GM12891 (cell line): ENCODE results near the gene MGA.
A peak's percentile ranks its signal among the peaks of the same experiment; 100 is the strongest.

ENCODE experiments used
- DNase-seq: peaks from one replicate; pipeline ENCODE4 v3.0.0; 2011; ENCODE audit warnings: low spot score; ENCODE audit not compliant: insufficient read length
- FAIRE-seq: peaks from 2 replicates; lab custom pipeline; 2011; peaks lifted over from hg19 to GRCh38; lab: Jason Lieb, UNC
- PAX5 ChIP-seq: IDR thresholded peaks from 2 replicates; pipeline ENCODE4 v1.6.1; 2011; ENCODE audit warnings: low read length, moderate library complexity, mild to moderate bottlenecking; ENCODE audit not compliant: insufficient read depth, severe bottlenecking
- POLR2A ChIP-seq: IDR thresholded peaks from 2 replicates; pipeline ENCODE4 v1.6.1; 2011; ENCODE audit warnings: low read depth, low read length, control low read depth
- POLR2AphosphoS5 ChIP-seq: IDR thresholded peaks from 2 replicates; pipeline ENCODE4 v1.6.1; 2011; ENCODE audit warnings: low read depth, low read length, control low read depth
- POU2F2 ChIP-seq: IDR thresholded peaks from 2 replicates; pipeline ENCODE4 v1.6.1; 2011; ENCODE audit warnings: low read depth, mild to moderate bottlenecking, control low read depth, low read length, moderate library complexity
- SPI1 ChIP-seq: IDR thresholded peaks from 2 replicates; pipeline ENCODE4 v1.6.1; 2011; ENCODE audit warnings: low read depth, low read length, control low read depth
- TAF1 ChIP-seq: IDR thresholded peaks from 2 replicates; pipeline ENCODE4 v1.6.1; 2011; ENCODE audit warnings: low read depth, low read length, control low read depth

The MGA gene

GRCh38 chr15:41746802-41747201 is 86.6 kb downstream of the MGA start:
- DNase-seq = no peak
- TF ChIP-seq PAX5 = no peak
- TF ChIP-seq POU2F2 = no peak
- no peak for TF ChIP-seq TAF1
- TF ChIP-seq POLR2A = no peak
- TF ChIP-seq POLR2AphosphoS5 = no peak
- no peak for TF ChIP-seq SPI1
- FAIRE-seq = no peak

GRCh38 chr15:41756198-41756597 is 96.0 kb downstream of the MGA start:
- no peak for FAIRE-seq
- TF ChIP-seq SPI1 = no peak
- TF ChIP-seq POLR2AphosphoS5 = no peak
- no peak for TF ChIP-seq PAX5
- no peak for TF ChIP-seq TAF1
- TF ChIP-seq POLR2A = no peak
- TF ChIP-seq POU2F2 = no peak
- no peak for DNase-seq

- no peak for TF ChIP-seq TAF1
- TF ChIP-seq POU2F2 = 0 out of 2 replicates have a peak, but pooled peaks have one; percentile 22
- FAIRE-seq = peak; percentile 75
- peak; percentile 40 for DNase-seq
Measured at GRCh38 chr15:41772720-41773331, 112.6 kb downstream of the MGA start.

- no peak for TF ChIP-seq POLR2A
- TF ChIP-seq SPI1 = no peak
- TF ChIP-seq PAX5 = no peak
- TF ChIP-seq POU2F2 = no peak
- TF ChIP-seq TAF1 = no peak
- no peak for TF ChIP-seq POLR2AphosphoS5
- FAIRE-seq = no peak
- no peak for DNase-seq
Measured at GRCh38 chr15:41773332-41773728, 113.1 kb downstream of the MGA start.

GRCh38 chr15:41773729-41774061 is 113.5 kb downstream of the MGA start:
- TF ChIP-seq PAX5 = no peak
- peak; percentile 71; the same call in 1 of the 2 replicates for TF ChIP-seq POLR2A
- no peak for TF ChIP-seq POLR2AphosphoS5
- TF ChIP-seq TAF1 = peak; percentile 45; the same call in 1 of the 2 replicates
- TF ChIP-seq POU2F2 = 0 out of 2 replicates have a peak, but pooled peaks have one; percentile 5
- TF ChIP-seq SPI1 = peak; percentile 3; the same call in 1 of the 2 replicates
- no peak for DNase-seq
- no peak for FAIRE-seq

GRCh38 chr15:41774062-41774881 is 114.1 kb downstream of the MGA start, which contains the start of gene MAPKBP1:
TSS of gene MAPKBP1 (plus strand) at chr15:41774484. CDS start at chr15:41775276, 792 bp downstream.
- FAIRE-seq (peak; percentile 98), DNase-seq (peak; percentile 88)
- TF ChIP-seq POU2F2 (0 out of 2 replicates have a peak, but pooled peaks have one; percentile 57), SPI1 (no peak), PAX5 (no peak), TAF1 (0 out of 2 replicates have a peak, but pooled peaks have one; percentile 30), POLR2A (peak; percentile 12; the same call in 1 of the 2 replicates), POLR2AphosphoS5 (no peak; the same call in 1 of the 2 replicates)

GRCh38 chr15:41774882-41775417 is 114.7 kb downstream of the MGA start:
- no peak for FAIRE-seq
- TF ChIP-seq POLR2A (no peak), POU2F2 (no peak), TAF1 (no peak)
- DNase-seq = no peak

- TF ChIP-seq SPI1 (no peak), POU2F2 (no peak), POLR2AphosphoS5 (no peak), POLR2A (no peak), TAF1 (no peak), PAX5 (no peak)
- FAIRE-seq (no peak), DNase-seq (no peak)
Measured at GRCh38 chr15:41775651-41776050, 115.4 kb downstream of the MGA start.

- DNase-seq (no peak), FAIRE-seq (no peak)
- TF ChIP-seq POU2F2 = no peak
- no peak for TF ChIP-seq POLR2AphosphoS5
Measured at GRCh38 chr15:41777421-41777973, 117.3 kb downstream of the MGA start.

GRCh38 chr15:41778521-41778920 is 118.3 kb downstream of the MGA start:
- no peak for TF ChIP-seq POU2F2
- no peak for FAIRE-seq
- no peak for DNase-seq

GRCh38 chr15:41779662-41780157 is 119.5 kb downstream of the MGA start:
- TF ChIP-seq POU2F2 (no peak), POLR2A (no peak), TAF1 (no peak), SPI1 (no peak), PAX5 (no peak), POLR2AphosphoS5 (no peak)
- DNase-seq (no peak), FAIRE-seq (no peak)
